ENCODE data around the gene MEDAG.
A peak's percentile ranks its signal among the peaks of the same experiment; 100 is the strongest.

Gene MEDAG

GRCh38 chr13:30905932-30906383 is at the start of gene MEDAG:
Gene MEDAG (plus strand): TSS chr13:30906271. CDS start chr13:30906516, 245 bp downstream.
- no peak for DNase-seq

DNA sequence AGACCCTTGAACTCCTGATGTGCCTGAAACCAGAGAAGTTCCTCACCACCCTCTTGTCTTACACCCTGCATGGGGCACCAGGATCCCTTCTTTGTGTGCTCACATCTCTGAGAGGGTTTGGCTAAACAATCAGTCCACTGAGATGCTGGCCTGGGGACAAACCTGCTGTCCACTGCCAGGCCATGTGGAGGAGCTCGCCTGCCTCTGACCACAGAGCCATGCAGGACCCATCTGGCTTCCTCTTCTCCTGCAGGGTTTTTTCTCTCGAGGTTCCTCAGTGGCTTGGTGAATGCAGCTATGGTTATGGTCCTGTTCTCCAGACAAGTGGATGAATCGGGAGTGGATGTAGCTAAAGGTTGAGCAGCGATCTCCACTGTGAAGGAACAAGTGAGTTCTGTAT is 49.1 kb upstream of the MEDAG start:
- no peak for DNase-seq

GRCh38 chr13:30857636-30858035 is 48.4 kb upstream of the MEDAG start:
- no peak for DNase-seq

GRCh38 chr13:30859326-30859725 is 46.7 kb upstream of the MEDAG start:
- no peak for DNase-seq

- no peak for DNase-seq
Measured at GRCh38 chr13:30861163-30861562, 44.9 kb upstream of the MEDAG start.

- no peak for DNase-seq
Measured at GRCh38 chr13:30861836-30862467, 44.1 kb upstream of the MEDAG start.

DNA sequence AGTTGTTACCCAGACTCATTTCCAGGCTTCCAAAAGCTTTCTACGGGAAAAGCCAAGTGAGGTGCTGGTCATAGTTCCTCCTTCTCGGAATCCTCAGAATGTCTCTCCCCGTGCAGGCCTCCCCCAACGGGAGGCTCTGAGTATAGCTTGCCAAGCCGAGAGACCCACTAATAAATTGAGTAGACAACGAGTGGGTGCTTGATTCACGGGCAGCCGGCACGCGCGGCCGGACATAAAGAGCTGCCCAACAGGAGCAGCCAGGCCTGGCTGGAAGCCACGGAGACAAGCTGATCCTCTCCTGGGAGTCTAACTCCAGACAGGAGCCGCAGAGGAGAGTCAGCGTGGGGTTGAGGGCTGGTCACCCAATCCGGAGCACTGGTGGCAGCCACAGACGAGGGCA is 43.4 kb upstream of the MEDAG start:
- DNase-seq = no peak

DNA sequence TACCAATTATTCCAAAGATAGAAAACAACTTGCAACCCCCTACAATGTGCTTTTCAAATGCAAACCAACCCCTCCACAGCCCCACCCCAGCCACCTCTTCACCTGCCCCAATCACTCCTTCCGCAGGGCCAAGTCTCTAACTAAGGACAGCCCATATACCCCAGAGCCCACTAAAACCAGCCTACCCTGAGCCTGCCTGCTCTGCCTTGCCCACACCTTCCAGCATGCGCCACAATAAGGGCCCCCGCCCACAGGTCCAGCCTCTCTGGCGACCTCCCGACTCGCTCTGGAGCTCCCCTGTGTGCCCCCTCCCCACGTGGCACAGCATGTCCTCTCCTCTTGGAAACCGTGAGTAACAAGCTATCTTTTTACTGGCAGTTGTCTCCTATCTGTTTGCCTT is 42.8 kb upstream of the MEDAG start:
- DNase-seq = no peak

DNA sequence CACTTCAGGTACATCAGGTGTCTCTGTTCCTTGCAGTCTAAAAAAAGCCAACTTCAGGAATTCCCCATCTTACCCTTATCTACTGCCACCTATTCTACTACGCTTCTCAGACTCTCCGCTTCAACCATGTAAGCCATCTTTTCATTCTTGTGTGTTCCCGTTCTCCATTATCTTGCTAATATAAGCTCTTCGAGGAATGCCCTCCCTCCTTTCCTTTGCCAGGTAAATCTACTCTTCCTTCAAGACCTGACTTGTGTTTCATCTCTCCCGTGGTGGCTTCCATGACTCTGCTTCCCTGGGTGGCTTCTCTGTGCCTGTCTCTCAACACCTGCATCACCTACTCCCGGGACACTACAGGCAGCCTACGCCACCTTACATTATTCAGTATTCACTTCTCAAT is 42.3 kb upstream of the MEDAG start:
- DNase-seq = no peak

- no peak for DNase-seq
Measured at GRCh38 chr13:30864433-30865122, 41.5 kb upstream of the MEDAG start.

DNA sequence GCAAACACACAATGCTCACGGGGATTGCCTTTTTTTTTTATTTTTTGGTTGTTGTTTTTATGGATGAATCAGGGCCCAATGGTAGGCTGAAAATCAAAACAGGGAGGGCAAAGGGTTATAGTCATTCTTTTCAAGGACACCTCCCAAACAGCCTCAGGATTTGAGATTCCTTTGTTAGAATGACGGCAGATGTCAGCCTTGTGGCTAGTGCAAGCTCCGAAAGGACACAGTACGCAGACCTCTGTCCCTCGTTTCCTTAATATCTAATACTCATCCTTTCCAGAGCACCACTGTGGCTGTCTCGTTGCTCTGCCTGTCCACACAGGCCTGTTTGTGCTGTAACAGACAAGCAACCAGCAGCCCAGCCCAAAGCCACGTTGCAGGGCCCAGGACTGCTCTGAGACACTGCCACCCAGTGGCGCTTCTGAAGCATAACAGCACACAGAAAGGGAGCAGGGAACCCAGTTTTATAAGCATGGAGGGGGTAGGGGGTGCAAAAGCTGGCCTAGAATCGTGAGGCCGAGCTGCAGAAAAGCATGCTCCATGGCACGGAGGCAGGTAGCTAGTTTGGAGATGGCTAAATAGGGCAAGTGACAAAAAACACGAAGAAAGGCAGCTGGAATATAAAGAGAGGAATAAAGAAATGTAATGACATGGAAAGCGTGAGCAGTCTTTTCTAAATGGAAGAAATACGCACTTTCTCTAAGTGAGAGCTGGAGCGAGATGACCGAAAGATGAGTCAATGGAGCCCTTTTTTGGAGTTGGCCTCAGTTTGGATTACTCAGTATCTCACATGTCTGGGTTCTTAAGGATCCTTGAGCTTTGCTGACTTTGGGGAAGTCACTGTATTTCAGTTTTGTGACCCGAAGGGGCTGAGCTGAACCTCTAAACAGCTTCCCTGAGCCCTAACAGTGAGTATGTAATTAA is 40.7 kb upstream of the MEDAG start:
- DNase-seq = peak; percentile 38

DNA sequence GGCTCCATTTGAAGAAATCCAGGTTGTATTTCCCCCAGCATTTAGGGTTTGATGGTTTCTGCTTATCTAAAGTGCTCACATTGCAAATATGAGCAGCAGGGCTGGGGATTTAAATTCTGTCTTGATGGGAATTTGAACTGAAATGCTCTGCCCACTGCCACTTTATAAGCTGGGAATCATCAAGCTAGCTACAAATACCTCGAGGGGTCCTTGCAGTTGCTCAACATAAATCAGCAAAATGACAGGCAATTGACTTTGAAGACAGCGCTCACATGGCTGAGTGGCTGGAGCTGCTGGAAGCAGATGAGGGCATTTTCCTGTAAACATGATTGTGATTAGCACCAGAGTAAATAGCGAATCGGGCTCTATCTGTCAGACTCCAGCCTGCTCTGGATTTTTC is 39.4 kb upstream of the MEDAG start:
- DNase-seq = no peak

DNA sequence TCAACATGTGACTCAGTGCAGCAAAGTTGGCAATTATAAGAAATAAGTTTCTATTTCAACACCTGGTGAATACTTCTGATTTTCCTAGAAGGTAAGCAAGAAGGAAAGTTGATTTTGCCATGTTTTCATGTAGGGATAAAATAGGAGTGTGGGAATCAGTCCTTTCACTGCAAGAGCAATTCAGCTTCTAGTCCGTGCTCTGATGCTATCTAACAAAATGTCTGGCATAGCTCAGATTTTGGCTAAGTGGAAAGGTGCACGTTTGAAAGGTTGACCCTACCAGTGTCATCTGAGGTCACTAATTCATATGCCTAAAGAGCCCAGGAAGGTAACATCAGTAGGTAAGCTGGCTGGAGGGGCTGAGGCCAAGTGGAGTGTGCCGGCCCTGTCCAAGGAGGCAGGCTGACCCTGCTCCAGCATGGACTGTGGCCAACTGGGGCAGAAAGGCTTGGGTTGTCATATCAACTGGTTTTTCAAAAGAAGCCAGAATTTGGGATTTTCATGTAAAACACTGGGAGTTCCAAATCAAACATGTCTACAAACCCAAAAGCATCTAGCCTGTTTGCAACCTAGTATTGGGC is 38.9 kb upstream of the MEDAG start:
- DNase-seq = no peak

- DNase-seq = no peak
Measured at GRCh38 chr13:30868799-30869470, 37.1 kb upstream of the MEDAG start.

GRCh38 chr13:30869491-30869890 is 36.6 kb upstream of the MEDAG start:
- DNase-seq = no peak

DNA sequence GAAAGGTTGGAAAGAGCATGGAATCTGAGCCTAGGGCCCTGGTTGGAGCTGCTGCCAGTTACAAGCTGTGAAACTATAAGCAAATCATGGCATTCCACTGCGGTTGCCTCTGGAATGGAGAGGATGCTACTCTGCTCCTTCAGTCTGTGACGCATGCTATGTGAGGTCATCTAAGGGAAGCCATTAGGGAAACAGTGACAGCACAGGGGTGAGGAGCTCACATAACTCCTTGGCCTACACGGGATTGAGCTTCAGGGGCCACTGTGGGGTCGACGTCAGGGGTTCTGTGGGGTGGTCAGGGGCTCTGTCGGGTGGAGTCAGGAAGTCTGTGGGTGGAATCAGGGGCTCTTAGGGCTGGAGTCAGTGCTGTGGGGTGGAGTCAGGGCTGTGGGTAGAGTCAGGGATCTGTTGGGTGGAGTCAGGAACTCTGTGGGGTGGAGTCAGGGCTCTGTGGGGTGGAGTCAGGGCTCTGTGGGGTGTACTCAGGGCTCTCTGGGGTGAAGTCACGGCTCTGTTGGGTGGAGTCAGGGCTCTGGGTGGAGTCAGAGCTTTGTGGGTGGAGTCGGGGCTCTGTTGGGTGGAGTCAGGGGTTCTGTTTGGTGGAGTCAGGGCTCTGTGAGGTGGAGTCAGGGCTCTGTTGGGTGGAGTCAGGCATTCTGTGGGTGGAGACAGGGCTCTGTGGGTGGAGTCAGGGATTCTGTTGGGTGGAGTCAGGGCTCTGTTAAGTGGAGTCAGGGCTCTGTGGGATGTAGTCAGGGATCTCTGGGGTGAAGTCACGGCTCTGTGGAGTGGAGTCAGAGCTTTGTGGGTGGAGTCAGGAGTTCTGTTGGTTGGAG is 35.8 kb upstream of the MEDAG start:
- DNase-seq = no peak

GRCh38 chr13:30870916-30871587 is 35.0 kb upstream of the MEDAG start:
- DNase-seq = no peak

DNA sequence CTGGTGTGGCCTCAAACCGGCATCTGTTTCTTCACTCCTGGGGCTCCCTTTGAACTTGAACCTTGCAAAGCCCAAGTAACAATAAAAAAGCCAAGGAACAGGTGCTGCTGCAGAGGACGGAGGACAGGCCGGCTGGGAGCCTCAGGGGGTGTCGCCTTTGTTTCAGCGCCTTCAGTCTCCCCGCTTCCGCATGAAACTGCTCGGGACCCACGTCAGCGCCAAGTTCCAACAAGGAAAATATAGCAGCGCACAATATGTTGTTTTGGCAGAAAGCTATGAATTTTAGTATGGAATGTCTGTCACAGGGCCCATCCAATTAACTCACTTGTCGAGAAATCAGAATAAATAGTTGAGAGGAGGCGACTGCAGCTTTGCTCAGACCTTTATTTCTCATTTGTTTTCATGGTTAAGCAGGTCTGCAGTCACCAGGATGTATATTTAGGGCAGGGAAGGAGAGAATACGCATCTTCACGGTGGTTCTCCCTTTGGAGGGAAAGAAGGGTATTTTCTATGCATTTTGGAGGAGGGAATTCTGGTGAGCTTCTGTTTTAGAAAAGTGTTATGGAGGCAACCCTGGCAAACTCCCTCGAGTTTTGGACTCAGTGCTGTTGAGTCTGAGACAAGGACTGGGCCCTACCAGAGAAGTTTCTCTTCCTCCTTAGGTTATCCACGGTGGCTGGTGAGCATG is 34.3 kb upstream of the MEDAG start:
- DNase-seq = no peak

GRCh38 chr13:30872276-30872594 is 33.8 kb upstream of the MEDAG start:
- no peak for DNase-seq

- no peak for DNase-seq
Measured at GRCh38 chr13:30872685-30873461, 33.2 kb upstream of the MEDAG start.
